Activated T-cell treated with anti-CD3 and anti-CD28 coated beads, Interleukin-2, amount 50 U/mL, for 48 hours (primary cell): ENCODE data around the gene IMMP2L.
A peak's percentile ranks its signal among the peaks of the same experiment; 100 is the strongest.
"Not testable (repeated sequence)": the region's sequence is repeated elsewhere in the genome, so short reads cannot be mapped to it uniquely, and the experiment has no call there.

Experiments
- DNase-seq, 2 experiments: peaks; one replicate each; pipeline ENCODE4 v3.0.0-alpha.2; 2020

The IMMP2L gene

DNA sequence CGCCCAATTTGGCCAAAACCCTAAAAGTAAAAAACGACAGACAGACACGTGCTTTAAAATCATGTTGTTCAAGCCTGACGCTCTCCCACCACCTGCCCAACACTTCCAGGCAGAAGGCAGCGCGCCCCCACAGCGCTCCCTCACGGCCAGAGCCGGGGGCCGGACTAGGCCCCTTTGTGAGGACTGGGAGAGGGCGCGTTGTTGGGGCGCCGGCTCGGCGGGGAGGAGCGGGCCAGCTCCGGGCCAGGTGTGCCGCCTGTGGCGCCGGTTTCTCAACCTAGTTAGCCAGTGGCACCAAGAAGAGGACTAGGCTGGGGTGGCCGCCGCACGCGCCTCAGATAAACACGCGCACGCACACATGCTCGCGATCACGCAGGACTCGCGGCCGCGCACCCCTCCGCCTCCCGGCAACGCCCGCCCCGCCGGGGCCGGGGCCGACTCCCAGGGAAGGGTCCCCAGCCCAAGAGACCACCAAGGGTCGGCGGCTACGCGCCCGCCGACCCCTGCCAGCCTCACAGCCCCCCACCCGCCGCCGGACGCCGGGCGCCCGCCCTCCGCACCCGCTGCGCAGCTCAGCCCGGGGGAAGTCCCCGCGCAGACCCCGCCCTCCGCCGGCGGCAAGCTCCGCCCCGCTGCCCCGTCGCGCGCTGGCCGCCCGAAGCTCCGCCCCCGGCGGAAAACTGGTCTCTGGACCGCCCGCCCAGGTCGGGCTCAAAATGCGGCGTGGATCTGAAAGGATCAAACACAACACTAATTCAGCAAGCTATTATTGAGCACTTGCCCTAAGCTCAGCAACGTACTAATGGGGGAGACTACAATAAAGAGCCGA, at the start of gene IMMP2L:
Gene IMMP2L, minus strand, starts transcription at position 589 of the 829 bp plus-strand sequence.
- peak; percentile 95 to 96 for DNase-seq

DNA sequence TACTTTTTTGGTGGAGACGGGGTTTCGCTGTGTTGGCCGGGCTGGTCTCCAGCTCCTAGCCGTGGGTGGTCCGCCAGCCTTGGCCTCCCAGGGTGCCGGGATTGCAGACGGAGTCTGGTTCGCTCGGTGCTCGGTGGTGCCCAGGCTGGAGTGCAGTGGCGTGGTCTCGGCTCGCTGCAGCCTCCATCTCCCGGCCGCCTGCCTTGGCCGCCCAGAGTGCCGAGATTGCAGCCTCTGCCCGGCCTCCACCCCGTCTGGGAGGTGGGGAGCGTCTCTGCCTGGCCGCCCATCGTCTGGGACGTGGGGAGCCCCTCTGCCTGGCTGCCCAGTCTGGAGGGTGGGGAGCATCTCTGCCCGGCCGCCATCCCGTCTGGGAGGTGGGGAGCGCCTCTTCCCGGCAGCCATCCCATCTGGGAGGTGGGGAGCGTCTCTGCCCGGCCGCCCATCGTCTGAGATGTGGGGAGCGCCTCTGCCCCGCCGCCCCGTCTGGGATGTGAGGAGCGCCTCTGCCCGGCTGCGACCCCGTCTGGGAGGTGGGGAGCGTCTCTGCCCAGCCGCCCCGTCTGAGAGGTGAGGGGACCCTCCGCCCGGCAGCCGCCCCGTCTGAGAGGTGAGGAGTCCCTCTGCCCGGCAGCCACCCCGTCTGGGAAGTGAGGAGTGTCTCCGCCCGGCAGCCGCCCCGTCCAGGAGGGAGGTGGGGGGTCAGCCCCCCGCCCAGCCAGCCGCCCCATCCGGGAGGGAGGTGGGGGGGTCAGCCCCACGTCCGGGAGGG, 47.4 kb upstream of the IMMP2L start:
- DNase-seq: not testable (repeated sequence)

DNA sequence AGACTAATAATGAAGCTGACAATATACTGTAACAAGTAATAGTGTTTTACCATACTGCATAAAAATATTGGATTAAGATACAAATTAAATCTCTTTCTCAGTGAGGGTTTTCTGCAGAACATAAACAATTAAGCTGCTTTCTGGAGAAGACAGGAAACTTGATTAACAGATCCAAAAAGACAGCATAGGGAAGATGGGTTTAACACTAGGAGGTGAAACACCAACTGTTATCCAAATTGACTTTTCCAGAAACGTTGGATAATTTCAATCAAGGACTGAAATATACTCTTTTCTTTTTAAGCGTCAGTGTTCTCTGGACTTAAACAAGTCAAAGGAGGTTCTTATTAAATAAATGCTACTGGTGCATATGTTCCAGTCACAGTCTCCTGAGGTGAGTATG, 45.3 kb upstream of the IMMP2L start:
- no peak for DNase-seq

DNA sequence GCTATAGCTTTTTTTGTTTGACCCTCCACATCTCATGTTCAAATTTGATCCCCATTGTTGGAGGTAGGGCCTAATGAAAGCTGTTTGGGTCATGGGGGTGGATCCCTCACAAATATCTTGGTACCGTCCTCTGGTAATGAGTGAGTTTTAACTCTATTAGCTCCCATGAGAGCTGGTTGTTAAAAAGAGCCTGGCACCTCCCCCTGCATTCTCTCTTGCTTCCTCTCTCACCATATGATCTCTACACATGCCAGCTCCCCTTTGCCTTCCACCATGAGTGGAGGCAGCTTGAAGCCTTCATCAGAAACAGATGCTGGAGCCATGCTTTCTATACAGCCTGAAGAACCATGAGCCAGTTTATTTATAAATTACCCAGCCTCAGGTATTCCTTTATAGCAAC, 43.0 kb upstream of the IMMP2L start:
- no peak for DNase-seq

DNA sequence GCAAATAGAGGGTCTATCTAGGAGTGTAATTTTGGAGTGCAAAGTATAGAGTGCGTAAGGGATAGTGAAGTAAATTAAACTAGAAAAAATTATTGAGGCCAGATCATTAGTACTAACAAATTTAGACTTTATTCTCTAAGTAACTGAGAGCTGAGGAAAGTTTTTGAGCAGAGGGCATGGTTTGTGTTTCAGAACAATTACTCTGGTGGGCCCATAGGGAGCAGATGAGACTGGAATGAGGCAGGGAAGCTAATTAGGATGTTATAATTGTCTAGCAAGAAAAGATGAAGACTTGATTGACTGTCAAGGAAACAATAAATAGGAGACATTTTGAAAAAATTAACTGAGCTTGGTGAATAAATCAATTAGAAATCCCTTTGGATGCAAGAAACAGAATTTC, 37.8 kb upstream of the IMMP2L start:
- DNase-seq: no peak

DNA sequence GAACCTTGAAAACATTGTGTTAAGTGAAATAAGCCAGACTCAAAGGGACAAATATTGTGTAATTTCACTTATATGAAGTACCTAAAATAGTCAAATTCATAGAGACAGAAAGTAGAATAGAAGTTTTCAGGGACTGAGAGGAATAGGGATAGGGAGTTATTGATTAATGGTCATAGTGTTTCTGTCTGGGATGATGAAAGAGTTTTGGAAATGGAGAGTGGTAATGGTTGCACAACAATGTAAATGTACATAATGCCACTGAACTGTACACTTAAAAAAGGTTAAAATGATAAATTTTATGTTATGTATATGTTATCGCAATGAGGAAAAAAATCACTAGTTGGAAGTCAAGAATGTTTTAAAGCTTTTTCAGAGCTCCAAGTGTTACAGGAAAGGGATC, 33.5 kb upstream of the IMMP2L start:
- DNase-seq: no peak

DNA sequence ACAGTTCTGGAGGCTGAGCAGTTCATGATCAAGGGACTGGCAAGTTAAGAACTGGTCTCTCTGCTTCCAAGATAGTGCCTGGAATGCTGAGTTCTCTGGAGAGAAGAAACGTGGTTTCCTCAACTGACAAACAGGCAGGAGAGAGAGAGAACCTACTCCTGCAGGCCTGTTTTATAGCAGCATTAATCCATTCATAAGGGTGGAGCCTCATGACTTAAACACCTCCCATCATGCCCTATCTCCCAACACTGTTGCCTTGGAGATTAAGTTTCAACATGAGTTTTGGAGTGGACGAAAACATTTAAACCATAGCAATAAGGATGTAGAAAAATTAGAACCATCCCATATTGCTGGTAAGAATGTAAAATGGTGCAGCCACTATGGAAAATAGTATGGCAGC, 32.3 kb upstream of the IMMP2L start:
- no peak for DNase-seq

DNA sequence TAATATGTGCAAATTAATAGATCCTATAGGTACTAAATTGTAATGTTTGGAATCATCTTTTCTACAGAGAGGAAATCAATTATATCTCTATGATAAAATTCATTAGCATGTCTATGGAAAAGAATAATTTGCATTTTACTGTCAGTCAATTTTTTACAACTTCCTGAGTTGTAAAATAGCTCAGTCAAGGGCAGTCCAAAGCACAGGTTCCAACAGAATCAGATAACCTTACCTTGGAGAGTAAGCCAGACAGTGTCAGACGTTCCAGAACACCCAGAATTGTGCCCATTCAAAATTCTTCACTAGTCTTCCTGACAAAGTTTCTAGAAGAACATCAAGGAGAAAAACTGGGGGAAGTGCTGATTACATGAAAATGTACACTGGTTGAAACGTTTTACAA, 31.1 kb upstream of the IMMP2L start:
- DNase-seq: no peak

DNA sequence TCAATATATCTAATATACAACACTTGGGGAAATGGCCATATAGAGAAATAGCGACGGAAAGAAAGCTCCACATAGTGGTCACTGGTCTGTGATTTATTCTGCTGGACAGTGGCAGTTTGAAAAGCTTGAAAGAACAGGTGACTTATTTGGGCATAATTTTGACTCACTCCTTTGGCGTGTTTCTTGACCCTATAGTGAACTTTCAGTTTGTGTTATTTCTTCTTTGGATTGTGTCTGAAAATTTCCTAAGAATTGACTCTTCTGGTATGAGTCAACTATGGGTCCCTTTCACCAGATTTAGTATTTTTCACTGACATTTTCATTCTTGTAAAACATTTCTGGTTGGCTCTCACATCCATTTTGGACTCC, 25.8 kb upstream of the IMMP2L start:
- DNase-seq: no peak

DNA sequence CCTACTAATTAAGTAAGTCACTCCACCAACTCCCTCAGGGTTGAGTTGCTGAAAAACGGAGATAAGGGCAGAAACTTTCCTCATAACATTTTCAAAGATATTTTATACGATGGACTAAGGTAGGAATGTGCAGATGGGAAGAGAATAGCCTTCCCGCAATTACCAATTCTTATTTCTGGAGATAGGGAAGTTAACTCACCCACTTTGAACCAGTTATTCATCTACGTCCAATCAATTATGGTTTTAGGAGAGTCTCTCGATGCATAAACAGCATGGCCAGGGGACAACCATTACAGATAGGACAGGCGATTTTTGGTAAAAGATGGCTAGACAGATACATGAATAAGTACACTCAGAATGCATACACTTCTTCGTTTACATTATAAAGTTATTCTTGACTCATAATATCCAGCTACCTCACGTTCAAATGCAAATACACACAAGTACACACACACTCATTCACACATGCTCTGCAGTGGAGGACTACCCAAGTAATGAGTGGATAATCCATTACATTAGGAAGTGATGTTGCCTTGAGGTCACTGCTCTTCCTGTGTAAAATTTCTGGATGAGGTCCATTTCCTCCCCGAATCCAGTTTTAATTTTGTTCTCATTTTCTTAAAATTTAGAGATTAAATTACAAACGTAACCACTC, 25.2 kb upstream of the IMMP2L start:
- no peak for DNase-seq

DNA sequence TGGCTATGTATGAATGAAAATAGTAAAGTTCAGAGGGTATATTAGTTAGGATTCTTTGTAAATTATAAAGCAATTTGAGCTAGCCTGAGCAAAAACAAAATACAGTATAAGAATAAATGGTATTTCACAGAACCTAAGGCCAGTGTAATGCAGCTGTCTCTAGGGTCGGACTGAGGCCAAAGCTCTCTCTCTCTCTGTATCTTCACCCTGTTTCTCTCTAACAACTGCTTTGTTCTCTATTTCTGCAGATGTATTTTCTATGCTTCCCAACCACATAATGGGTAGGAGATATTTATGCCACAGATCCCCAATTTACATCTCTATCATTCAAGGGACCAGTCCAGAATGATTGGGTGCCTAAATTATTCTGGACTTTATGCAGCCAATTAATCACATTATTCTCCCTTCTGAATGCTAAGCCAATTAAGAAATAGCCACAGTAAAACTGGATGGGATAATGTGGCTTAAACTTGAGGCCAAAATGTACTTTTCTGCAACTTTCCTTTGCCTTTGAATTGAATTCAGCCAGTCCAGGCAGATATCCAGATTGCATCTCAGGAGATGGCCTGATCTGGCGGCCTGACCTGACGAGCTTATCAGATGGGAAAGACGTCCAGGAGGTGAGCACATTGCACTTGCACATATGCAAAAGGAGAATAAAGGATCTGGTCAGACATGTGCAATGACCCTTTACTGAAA, 24.6 kb upstream of the IMMP2L start:
- DNase-seq: no peak

DNA sequence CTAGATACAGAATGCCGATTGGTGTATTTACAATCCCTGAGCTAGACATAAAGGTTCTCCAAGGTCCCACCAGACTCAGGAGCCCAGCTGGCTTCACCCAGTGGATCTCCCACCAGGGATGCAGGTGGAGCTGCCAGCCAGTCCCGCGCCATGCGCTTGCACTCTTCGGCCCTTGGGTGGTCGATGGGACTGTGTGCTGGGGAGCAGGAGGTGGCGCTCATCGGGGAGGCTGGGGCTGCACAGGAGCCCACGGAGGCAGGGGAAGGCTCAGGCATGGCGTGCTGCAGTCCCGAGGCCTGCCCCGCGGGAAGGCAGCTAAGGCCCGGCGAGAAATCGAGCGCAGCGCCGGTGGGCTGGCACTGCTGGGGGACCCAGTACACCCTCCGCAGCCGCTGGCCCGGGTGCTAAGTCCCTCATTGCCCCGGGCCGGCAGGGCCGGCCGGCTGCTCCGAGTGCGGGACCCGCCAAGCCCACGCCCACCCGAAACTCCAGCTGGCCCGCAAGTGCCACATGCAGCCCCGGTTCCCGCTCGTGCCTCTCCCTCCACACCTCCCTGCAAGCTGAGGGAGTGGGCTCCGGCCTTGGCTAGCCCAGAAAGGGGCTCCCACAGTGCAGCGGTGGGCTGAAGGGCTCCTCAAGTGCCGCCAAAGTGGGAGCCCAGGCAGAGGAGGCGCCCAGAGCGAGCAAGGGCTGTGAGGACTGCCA, 19.6 kb upstream of the IMMP2L start:
- DNase-seq: not testable (repeated sequence)

DNA sequence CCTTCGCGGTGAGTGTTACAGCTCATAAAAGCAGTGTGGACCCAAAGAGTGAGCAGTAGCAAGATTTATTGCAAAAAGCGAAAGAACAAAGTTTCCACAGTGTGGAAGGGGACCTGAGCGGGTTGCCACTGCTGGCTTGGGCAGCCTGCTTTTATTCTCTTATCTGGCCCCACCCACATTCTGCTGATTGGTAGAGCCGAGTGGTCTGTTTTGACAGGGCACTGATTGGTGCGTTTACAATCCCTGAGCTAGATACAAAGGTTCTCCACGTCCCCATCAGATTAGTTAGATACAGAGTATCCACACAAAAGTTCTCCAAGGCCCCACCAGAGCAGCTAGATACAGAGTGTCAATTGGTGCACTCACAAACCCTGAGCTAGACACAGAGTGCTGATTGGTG, 18.9 kb upstream of the IMMP2L start:
- not testable (repeated sequence) for DNase-seq

DNA sequence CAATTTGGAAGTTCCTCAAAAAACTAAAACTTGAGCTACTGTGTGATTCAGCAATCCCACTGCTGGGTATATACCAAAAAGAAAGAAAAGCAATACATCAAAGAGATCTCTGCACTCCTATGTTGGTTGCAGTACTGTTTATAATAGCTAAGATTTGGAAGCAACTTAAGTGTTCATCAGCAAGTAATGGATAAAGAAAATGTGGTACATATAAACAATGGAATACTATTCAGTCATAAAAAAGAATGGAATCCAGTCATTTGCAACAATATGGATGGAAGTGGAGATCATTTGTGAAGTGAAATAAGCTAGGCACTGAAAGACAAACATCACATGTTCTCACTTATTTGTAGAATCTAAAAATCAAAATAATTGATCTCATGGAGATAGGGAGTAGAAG, 16.5 kb upstream of the IMMP2L start:
- no peak for DNase-seq

DNA sequence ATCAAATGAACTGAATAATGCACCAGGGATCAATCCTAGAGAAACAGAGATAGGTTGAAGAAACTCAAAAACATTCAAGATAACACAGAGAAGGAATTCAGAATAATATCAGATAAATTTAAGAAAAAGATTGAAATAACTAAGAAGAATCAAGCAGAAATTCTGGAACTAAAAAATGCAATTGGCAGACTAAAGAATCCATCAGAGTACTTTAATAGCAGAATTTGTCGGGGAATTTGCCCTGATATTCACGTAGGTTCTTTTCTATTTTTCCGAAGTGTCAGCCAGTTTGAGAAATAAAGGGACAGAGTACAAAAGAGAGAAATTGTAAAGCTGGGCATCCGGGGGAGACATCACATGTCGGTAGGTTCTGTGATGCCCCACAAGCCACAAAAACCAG, 9.4 kb upstream of the IMMP2L start:
- no peak for DNase-seq

DNA sequence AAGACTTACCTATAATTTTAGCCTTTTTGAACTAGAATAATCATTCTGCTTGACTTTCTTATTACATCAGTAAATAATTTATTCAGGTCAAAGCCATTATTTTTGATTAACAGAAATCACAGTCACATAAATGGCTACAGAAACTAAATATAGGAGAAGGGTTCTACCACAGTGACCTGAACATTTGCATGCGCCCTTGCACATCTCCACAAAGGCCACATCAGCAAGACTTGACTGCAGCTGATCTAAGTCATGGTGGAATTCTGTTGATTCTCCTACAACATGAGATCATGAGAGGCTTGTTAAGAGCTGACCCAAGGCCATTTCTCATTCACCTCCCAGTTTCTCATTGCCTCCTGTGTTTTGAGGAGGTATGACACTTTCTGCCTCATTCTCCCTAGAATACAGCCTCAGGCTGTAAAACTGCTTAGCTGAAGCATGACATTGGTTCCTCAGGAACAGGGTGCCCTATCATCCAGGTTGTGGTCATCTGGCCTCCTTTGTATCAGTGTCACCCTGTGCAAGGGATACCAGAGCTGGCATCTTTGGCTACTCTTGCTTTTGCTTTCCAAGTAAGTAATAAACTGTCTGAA, 6.7 kb upstream of the IMMP2L start:
- no peak for DNase-seq

DNA sequence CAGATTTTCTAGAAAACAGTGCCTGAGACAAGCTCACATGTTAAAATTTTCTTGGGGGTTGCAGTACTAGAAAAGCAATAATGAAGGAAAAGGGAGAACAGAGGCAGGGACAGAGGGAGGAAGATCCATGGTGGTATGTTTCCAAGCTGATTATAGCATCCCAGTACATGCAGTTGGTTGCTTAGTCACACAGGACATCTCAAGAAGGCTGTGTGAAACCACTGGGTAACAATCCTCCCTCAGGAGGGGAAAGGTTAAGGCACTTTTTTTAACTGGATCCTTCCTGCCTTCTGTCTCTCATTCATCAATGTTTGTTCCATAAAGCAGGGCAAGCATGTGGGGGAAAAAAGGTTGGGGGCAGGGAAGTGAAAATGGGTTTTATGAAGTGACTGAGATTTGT, 6.1 kb upstream of the IMMP2L start:
- DNase-seq: no peak

DNA sequence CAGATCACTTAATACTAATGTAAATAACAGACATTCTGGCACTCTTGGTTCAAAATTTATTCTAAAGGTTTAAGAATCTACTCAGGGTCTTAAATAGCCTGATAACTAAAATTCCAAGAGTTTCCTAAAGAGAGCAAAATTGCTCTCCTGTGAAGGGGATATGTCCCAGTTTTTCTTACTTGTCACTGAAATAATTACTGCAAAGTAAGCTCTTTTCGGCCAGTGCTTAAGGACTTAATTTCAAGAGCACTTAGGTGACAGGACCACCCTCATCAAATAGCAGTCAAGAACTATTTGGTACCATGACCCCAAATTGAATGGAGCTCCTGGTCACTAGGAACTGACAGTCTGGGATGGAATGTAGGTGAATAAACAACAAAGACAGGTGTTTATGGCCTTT, 1.8 kb upstream of the IMMP2L start:
- no peak for DNase-seq

DNA sequence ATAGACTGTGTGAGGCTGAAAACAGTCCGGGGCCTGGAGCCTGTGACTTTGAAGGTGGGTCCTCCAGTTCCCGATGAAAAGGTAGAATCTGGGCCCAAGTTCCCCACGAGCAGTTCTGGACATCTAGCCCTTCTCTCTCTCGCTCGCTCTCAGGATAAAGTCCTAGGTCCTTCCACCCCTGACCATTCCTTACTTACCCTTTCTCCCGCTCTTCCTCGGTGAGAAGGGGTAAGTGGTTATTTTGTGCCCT, 713 bp downstream of the IMMP2L start:
- DNase-seq: no peak

DNA sequence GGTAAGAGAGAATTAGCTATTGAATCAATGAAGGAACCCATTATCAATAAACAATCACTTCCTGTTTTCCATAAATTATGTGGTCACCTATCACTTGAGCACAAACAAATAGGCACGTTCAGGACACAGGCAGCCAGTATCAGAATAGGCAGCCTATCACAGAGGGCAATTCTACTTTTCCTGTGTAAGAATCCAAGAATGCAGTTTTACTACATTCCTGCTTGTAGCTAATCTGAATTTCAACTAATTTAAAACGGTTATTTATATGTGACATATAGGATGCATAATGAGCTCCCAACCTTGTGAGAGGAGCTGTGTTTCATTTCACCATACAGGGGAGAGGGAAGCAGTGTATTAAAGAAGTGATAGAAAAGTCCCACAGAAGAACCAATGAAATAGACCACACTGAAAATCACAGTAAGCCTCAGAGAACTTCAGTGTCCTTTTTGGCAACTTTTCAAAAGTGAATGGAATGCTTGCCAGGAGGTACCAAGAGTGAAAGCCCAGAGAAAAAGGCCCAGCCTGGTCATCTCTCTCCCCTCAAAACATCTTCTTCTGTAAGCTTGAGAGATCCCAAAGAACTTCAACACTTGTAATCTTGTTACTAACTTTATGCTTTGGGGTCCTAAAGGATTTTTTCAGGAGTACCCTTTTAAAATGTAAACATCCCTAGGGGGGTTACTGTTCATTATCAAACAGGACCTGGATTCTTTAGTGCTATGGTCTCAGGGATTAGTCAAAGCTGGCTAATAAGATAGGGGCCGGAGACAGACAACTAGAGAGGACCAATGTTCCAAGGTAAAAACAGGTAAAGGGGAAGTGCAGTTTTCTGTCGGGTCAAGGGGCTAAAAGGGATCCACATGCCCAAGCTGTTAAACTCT, 1.3 kb downstream of the IMMP2L start:
- DNase-seq: no peak

DNA sequence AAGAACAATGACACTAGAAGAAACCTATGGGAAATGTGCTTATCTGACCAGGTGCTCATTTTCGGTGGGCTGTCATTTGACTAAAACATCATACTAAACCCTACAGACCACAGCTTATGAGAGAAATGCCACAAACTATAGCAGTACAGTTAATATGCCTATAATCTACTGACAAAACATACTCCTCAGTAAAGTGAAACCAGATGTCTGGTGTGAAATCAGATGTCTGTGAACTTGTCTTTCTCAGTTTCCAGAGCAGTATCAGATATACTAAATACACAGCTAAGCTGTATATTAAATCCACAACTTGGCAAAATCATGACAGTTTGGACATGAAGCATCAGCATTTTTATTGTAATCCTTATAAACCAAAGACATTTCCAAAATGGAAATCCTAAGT, 3.3 kb downstream of the IMMP2L start:
- no peak for DNase-seq

DNA sequence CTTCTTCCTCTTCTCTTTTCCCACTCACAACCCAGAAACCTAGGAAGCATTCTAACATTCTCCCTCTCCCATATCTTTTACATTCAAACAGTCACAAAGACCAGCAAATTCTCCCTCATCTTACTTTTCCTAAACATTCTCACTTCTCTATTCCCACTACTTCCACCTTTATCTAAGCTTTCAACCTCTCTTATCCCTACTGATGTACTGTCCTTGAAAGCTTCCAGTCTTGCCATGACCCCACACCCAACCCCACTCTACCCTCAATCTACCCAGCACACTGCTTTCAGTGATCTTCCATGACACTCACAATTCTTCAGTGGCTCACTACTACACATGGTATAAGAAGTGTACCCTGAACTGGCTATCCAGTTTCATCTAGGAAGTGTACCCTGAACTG, 5.3 kb downstream of the IMMP2L start:
- DNase-seq: no peak
